ENCODE data around the gene AKAP14. TPM values are rescaled to one million over a fixed set of nuclear protein-coding genes. Genes with fewer than 3 reads are reported as not detected.
"Not testable (repeated sequence)": the region's sequence is repeated elsewhere in the genome, so short reads cannot be mapped to it uniquely, and the experiment has no call there.

Gene AKAP14
- total RNA-seq, 2 donors from 2014 or later, result not detected

DNA sequence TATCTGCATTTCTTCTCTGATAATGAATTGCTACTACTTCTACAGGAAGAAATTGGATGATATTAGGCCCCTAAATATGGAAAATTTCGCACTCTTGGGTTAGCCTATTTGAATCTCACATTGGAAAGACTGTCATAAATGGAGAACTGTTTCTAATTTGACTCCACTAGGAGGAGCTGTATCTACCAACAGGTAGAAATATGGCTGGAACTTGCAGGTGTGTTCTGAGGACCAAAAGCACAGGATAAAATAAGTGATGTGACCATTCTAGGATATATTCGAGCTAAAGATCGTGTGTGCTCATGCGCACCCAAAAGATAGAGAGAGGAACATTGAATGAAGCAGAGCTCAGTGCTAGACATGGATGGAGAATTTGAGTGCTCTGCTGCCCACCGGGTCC lies 52.7 kb downstream of the AKAP14 start:
- no peaks in the 10 kb centered on the region for H3K36me3 ChIP-seq
- DNase-seq (ENCODE audit: low spot score), result no peak
- no peak overlapping the region for H3K4me3 ChIP-seq
- H3K4me1 ChIP-seq (ENCODE audit: control insufficient read depth in 1 of 2, low read depth in 2 of 2), result no peaks in the 10 kb centered on the region
- TF ChIP-seq CTCF (IDR thresholded peaks at IDR 0.05), result no peak
- H3K27ac ChIP-seq, result no peak overlapping the region
- H3K9me3 ChIP-seq, result no peaks in the 10 kb centered on the region
- no peak for ATAC-seq (ENCODE audit: insufficient number of reproducible peaks, low FRiP score, low read depth)
- H3K27me3 ChIP-seq (replicated peaks; ENCODE audit: insufficient read depth), result no peaks in the 10 kb centered on the region

GRCh38 chrX:119954374-119954773 lies 58.7 kb downstream of the AKAP14 start:
- no peaks in the 10 kb centered on the region for H3K4me1 ChIP-seq (ENCODE audit: control insufficient read depth in 1 of 2, low read depth in 2 of 2)
- H3K36me3 ChIP-seq, result no peaks in the 10 kb centered on the region
- no peaks in the 10 kb centered on the region for H3K27me3 ChIP-seq (replicated peaks; ENCODE audit: insufficient read depth)
- ATAC-seq (ENCODE audit: insufficient number of reproducible peaks, low FRiP score, low read depth), result no peak
- no peak overlapping the region for H3K27ac ChIP-seq
- H3K9me3 ChIP-seq, result no peaks in the 10 kb centered on the region
- no peak for TF ChIP-seq CTCF (IDR thresholded peaks at IDR 0.05)
- H3K4me3 ChIP-seq, result no peak overlapping the region
- no peak for DNase-seq (ENCODE audit: low spot score)

DNA sequence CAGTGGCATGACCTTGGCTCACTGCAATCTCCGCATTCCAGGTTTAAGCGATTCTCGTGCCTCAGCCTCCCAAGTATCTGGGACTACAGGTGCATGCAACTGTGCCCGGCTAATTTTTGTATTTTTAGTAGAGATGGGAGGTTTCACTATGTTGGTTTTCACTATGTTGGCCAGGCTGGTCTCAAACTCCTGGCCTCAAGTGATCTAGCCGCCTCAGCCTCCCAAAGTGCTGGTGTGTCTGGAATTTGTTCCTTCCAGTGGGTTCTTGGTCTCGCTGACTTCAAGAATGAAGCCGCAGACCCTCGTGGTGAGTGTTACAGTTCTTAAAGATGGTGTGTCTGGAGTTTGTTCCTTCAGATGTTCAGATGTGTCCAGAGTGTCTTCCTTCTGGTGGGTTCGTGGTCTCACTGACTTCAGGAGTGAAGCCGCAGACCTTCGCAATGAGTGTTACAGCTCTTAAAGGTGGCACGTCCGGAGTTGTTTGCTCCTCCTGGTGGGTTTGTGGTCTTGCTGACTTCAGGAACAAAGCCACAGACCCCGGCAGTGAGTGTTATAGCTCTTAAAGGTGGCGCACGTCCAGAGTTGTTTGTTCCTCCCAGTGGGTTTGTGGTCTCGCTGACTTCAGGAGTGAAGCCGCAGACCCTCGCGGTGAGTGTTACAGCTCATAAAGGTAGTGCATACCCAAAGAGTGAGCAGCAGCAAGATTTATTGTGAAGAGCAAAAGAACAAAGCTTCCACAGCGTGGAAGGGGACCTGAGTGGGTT lies 60.3 kb downstream of the AKAP14 start:
- not testable (repeated sequence) for H3K36me3 ChIP-seq; ATAC-seq (ENCODE audit: insufficient number of reproducible peaks, low FRiP score, low read depth); H3K9me3 ChIP-seq; H3K4me3 ChIP-seq; H3K4me1 ChIP-seq (ENCODE audit: control insufficient read depth in 1 of 2, low read depth in 2 of 2); DNase-seq (ENCODE audit: low spot score); H3K27ac ChIP-seq; H3K27me3 ChIP-seq (replicated peaks; ENCODE audit: insufficient read depth)

DNA sequence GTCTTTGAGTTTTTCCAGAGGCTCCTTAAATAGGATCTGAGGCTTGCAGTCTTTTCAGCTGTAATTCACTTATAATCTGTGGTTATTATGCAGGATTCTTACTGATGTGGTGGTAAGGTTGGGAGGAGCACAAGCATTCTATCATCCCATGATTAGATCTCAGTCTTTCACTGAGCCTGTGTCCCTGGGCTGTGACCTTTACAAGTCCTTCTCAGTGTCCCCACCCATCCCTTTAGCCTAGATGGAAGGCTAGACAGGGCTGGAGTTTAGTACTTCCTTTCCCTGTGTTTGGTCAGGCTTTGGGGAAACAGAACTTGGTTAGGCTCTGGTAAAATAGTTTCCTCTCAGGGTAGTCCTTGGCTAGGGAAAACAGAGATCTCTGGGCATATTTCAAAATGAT lies 64.9 kb downstream of the AKAP14 start:
- Histone ChIP-seq H3K36me3 (no peaks in the 10 kb centered on the region), H3K4me1 (ENCODE audit: control insufficient read depth in 1 of 2, low read depth in 2 of 2) (no peaks in the 10 kb centered on the region), H3K27me3 (replicated peaks; ENCODE audit: insufficient read depth) (no peaks in the 10 kb centered on the region), H3K27ac (no peak overlapping the region), H3K9me3 (no peaks in the 10 kb centered on the region), H3K4me3 (no peak overlapping the region)
- no peak for TF ChIP-seq CTCF (IDR thresholded peaks at IDR 0.05)
- DNase-seq (ENCODE audit: low spot score) (no peak), ATAC-seq (ENCODE audit: insufficient number of reproducible peaks, low FRiP score, low read depth) (no peak)

GRCh38 chrX:119966837-119967236 lies 71.1 kb downstream of the AKAP14 start:
- ATAC-seq (ENCODE audit: insufficient number of reproducible peaks, low FRiP score, low read depth); H3K4me3 ChIP-seq; H3K4me1 ChIP-seq (ENCODE audit: control insufficient read depth in 1 of 2, low read depth in 2 of 2); H3K27ac ChIP-seq; H3K36me3 ChIP-seq; H3K9me3 ChIP-seq; DNase-seq (ENCODE audit: low spot score); H3K27me3 ChIP-seq (replicated peaks; ENCODE audit: insufficient read depth): not testable (repeated sequence)

Other genes starting within 250 kb of the AKAP14 start
- 10 to 100 TPM in 1 of 2 donors, 1 to 10 TPM in 1; 9.3 to 25.5 TPM for gene SEPTIN6, start 202.7 kb upstream of the AKAP14 start, total RNA-seq
- gene SOWAHD, start 137.3 kb upstream of the AKAP14 start, total RNA-seq, result not detected
- gene RPL39, start 104.3 kb upstream of the AKAP14 start, total RNA-seq, result 1,000 to 10,000 TPM in 1 of 2 donors, 100 to 1,000 TPM in 1; 889 to 1,700 TPM
- 1 to 10 TPM; 3.7 to 4.9 TPM for gene UPF3B, start 42.9 kb upstream of the AKAP14 start, total RNA-seq
- 10 to 100 TPM in 1 of 2 donors, 1 to 10 TPM in 1; 6.1 to 13.8 TPM for gene RNF113A, start 24.2 kb upstream of the AKAP14 start, total RNA-seq
- gene NDUFA1, start 24.1 kb upstream of the AKAP14 start, total RNA-seq, result 10 to 100 TPM; 30.5 to 41.1 TPM
- 10 to 100 TPM in 1 of 2 donors, 1 to 10 TPM in 1; 5.8 to 13.0 TPM for gene NKAP, start 47.9 kb downstream of the AKAP14 start, total RNA-seq
- not detected for gene RHOXF2B, start 181.8 kb downstream of the AKAP14 start, total RNA-seq
- not detected for gene RHOXF1, start 220.0 kb downstream of the AKAP14 start, total RNA-seq

Data from thoracic aorta (tissue), 2 donors.